Epithelial cell of esophagus (primary cell): ENCODE measurements around the gene SLC16A12.

Experiments used
- DNase-seq: peaks from one replicate; pipeline ENCODE4 v3.0.0; 2010; ENCODE audit warnings: low read depth
- H3K4me3 ChIP-seq: 2 replicates; pipeline ENCODE4 v1.5.1; 2011; ENCODE audit warnings: mild to moderate bottlenecking, low read length, control low read depth
- CTCF ChIP-seq: IDR thresholded peaks from 2 replicates; pipeline ENCODE4 v1.5.1; 2011; ENCODE audit warnings: low read depth, mild to moderate bottlenecking, low read length, control low read depth, inconsistent platforms; ENCODE audit not compliant: insufficient read depth; ENCODE audit errors: missing control alignments

Gene SLC16A12

GRCh38 chr10:89404104-89405047 lies 131.0 kb downstream of the SLC16A12 start:
- H3K4me3 ChIP-seq, result no peak overlapping the region
- DNase-seq, result no peak
- TF ChIP-seq CTCF, result no peak

- TF ChIP-seq CTCF, result no peak
- no peak overlapping the region for H3K4me3 ChIP-seq
- no peak for DNase-seq
Measured at GRCh38 chr10:89403043-89403442, 132.4 kb downstream of the SLC16A12 start.

DNA sequence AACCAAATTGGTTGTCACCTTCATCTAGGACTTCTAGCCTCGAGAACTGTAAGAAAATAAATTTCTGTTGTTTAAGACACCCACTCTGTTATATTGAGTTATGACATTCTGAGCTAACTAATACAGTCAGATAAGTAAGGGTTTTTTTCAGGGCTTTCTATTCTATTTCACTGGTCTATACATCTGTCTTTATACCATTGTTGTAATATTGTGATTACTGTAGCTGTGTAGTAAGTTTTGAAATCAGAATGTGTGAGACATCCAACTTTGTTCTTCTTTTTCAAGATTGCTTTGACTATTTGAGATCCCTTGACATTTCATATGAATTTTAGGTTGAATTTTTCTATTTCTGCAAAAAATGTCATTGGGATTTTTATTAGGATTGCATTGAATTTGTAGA lies 135.4 kb downstream of the SLC16A12 start:
- no peak overlapping the region for H3K4me3 ChIP-seq
- TF ChIP-seq CTCF, result no peak
- no peak for DNase-seq

GRCh38 chr10:89398003-89398749 lies 137.2 kb downstream of the SLC16A12 start:
- TF ChIP-seq CTCF, result no peak
- H3K4me3 ChIP-seq, result no peak overlapping the region
- DNase-seq, result no peak

DNA sequence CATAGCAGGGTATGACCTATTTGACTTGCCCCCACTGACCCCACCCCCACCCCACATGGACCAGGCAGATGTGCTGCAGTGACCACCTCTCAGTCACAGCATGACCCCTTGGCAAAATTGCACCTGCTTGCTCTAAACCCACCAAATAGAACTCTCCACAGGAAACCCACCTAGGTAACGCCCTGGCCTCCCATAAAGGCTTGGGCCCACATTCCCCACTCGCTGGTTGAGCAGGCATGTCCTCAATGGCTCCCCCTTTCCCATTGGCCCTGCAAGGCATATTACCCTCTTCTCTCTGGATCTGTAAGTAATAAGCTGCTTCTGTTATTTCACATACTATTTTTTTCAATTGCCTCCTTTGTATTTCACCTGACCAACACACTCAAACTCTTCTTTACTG lies 140.3 kb downstream of the SLC16A12 start:
- no peak for DNase-seq
- no peak overlapping the region for H3K4me3 ChIP-seq
- TF ChIP-seq CTCF, result no peak

DNA sequence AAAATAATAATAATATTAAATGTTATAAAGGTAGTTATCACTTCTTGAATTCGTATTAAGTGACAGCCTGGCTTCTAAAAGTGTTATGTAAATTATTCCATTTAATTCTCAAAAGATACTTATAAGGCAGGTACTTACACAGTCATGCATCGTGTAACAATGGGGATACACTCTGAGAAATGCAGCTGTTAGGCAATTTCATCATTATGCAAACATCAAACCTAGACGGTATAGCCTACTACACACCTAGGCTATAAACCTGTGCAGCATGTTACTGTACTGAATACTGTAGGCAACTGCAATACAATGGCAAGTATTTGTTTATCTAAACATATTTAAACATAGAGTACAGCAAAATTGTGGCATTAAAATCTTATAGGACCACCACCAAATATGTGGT lies 141.5 kb downstream of the SLC16A12 start:
- no peak for TF ChIP-seq CTCF
- no peak overlapping the region for H3K4me3 ChIP-seq
- DNase-seq, result peak; percentile 50

DNA sequence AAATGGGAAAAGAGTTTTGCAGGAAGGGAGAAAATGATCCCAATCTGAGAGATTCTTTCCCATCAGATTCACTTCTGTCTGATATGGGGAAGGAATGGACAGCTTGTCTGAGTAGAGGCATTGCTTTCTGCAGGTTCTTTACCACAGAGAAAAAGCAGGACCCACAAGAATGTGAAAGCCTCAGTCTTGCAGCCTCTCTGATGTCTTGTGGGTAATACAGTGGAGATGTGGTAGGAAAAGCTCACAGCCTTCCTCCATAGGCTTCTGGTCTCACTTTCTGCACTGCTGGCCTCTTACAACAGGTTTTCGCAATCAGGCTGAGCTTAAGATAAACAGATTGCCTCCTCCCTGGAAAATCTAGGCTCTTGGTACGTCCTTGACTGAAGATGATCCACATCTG lies 142.4 kb downstream of the SLC16A12 start:
- no peak overlapping the region for H3K4me3 ChIP-seq
- peak; percentile 47 for DNase-seq
- no peak for TF ChIP-seq CTCF
